Thoracic aorta (tissue), 2 donors: Measurements from ENCODE around the gene TMEM167B. TPM values are rescaled to one million over a fixed set of nuclear protein-coding genes. Genes with fewer than 3 reads are reported as not detected.

Experiments used
- ATAC-seq: fragments of 150-250 bp; one replicate; pipeline ENCODE4 v1.8.0; 2017; ENCODE audit warnings: low read depth; ENCODE audit not compliant: insufficient number of reproducible peaks, low FRiP score
- DNase-seq: peaks from one replicate; pipeline ENCODE4 v3.0.0-alpha.2; 2020; ENCODE audit warnings: low spot score
- H3K27ac ChIP-seq, 2 donors: fragments of 200-600 bp; sonication (generic); 1 replicate in 1 of 2; 2 replicates in 1 of 2; pipeline ENCODE4 v1.5.1; 2016; ENCODE audit warnings: mild to moderate bottlenecking in 2 of 2, moderate library complexity in 2 of 2
- H3K27me3 ChIP-seq: fragments of 200-600 bp; sonication (generic); replicated peaks from 2 replicates; pipeline ENCODE4 v1.6.0; 2016; ENCODE audit warnings: mild to moderate bottlenecking; ENCODE audit not compliant: insufficient read depth
- H3K36me3 ChIP-seq: fragments of 200-600 bp; sonication (generic); one replicate; pipeline ENCODE4 v1.5.1; 2016
- H3K4me1 ChIP-seq, 2 donors: fragments of 200-600 bp; sonication (generic); 1 replicate in 1 of 2; 2 replicates in 1 of 2; pipeline versions ENCODE4 v1.5.1 to v1.6.0; 2016; ENCODE audit warnings: low read depth in 2 of 2, mild to moderate bottlenecking in 1 of 2; ENCODE audit not compliant: control insufficient read depth in 1 of 2
- H3K4me3 ChIP-seq: fragments of 200-600 bp; sonication (generic); 2 replicates; pipeline ENCODE4 v1.5.1; 2016; ENCODE audit warnings: mild to moderate bottlenecking
- H3K9me3 ChIP-seq: fragments of 200-600 bp; sonication (generic); 2 replicates; pipeline ENCODE4 v1.5.1; 2016
- total RNA-seq, 2 donors: library from RNA; depleted of rRNA; stranded (reverse); fragments of >200 nt; gene quantifications; one replicate each; pipeline versions ENCODE4 v1.1.0 to v1.2.3, GENCODE V29; 2016
- TF ChIP-seq, protein P1 (sequence below): fragments of 200-600 bp; sonication (generic); IDR thresholded peaks from one replicate; pipeline ENCODE4 v1.5.1; 2019; ENCODE audit warnings: antibody characterized with exemption

TMEM167B gene
- total RNA-seq, 2 donors from 2014 or later, result 25.3 to 33.2 TPM

- Histone ChIP-seq H3K27ac (no peak overlapping the region), H3K36me3 (peaks cover 11% of the 10 kb centered on the region), H3K27me3 (no peaks in the 10 kb centered on the region), H3K9me3 (no peaks in the 10 kb centered on the region), H3K4me1 (no peaks in the 10 kb centered on the region), H3K4me3 (no peak overlapping the region)
- DNase-seq, result no peak
- ATAC-seq, result no peak
- TF ChIP-seq, protein P1, sequence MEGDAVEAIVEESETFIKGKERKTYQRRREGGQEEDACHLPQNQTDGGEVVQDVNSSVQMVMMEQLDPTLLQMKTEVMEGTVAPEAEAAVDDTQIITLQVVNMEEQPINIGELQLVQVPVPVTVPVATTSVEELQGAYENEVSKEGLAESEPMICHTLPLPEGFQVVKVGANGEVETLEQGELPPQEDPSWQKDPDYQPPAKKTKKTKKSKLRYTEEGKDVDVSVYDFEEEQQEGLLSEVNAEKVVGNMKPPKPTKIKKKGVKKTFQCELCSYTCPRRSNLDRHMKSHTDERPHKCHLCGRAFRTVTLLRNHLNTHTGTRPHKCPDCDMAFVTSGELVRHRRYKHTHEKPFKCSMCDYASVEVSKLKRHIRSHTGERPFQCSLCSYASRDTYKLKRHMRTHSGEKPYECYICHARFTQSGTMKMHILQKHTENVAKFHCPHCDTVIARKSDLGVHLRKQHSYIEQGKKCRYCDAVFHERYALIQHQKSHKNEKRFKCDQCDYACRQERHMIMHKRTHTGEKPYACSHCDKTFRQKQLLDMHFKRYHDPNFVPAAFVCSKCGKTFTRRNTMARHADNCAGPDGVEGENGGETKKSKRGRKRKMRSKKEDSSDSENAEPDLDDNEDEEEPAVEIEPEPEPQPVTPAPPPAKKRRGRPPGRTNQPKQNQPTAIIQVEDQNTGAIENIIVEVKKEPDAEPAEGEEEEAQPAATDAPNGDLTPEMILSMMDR, result no peak
These were observed 31.5 kb upstream of the TMEM167B start for GRCh38 chr1:109059026-109059425.

GRCh38 chr1:109060707-109061106 lies 29.9 kb upstream of the TMEM167B start:
- Histone ChIP-seq H3K4me1 (no peaks in the 10 kb centered on the region), H3K4me3 (no peak overlapping the region), H3K9me3 (no peaks in the 10 kb centered on the region), H3K27ac (no peak overlapping the region), H3K27me3 (no peaks in the 10 kb centered on the region), H3K36me3 (peaks cover 22% of the 10 kb centered on the region)
- DNase-seq (no peak), ATAC-seq (no peak)
- TF ChIP-seq, protein P1, result no peak

DNA sequence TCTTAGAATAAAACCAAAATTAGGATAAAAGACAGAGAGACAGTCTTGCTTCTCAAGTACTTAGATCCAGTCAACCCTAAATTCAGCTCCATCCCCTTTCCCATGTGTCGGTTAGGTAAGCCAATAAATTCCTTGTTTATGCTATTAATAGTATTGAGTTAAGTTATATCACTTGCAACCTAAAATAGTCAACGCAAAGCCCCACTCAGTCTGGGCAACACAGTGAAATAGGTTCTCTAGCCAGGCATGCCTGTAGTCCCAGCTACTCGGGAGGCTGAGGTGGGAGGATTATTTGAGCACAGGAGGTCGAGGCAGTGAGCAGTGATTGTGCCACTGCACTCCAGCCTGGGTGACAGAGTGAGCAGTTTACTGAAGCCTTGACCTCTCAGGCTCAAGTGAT lies 29.4 kb upstream of the TMEM167B start:
- peaks cover 24% of the 10 kb centered on the region for H3K36me3 ChIP-seq
- TF ChIP-seq, protein P1, result no peak
- H3K4me1 ChIP-seq, result no peaks in the 10 kb centered on the region
- no peak overlapping the region for H3K4me3 ChIP-seq
- ATAC-seq (no peak), DNase-seq (no peak)
- H3K9me3 ChIP-seq, result no peaks in the 10 kb centered on the region
- H3K27me3 ChIP-seq, result no peaks in the 10 kb centered on the region
- H3K27ac ChIP-seq, result no peak overlapping the region

- Histone ChIP-seq H3K9me3 (no peaks in the 10 kb centered on the region), H3K27ac (no peak overlapping the region), H3K4me1 (peaks cover 4 to 7% of the 10 kb centered on the region in 2 donors), H3K27me3 (no peaks in the 10 kb centered on the region), H3K4me3 (no peak overlapping the region), H3K36me3 (peaks cover 39% of the 10 kb centered on the region)
- DNase-seq (no peak), ATAC-seq (no peak)
- TF ChIP-seq, protein P1, result no peak
These were observed 25.4 kb upstream of the TMEM167B start for GRCh38 chr1:109065137-109065536.

GRCh38 chr1:109067883-109068282 lies 22.7 kb upstream of the TMEM167B start:
- H3K27me3 ChIP-seq, result no peaks in the 10 kb centered on the region
- no peak for DNase-seq
- TF ChIP-seq, protein P1, result no peak
- ATAC-seq, result no peak
- peaks cover 7 to 8% of the 10 kb centered on the region in 2 donors for H3K4me1 ChIP-seq
- no peak overlapping the region for H3K27ac ChIP-seq
- H3K36me3 ChIP-seq, result peaks cover 39% of the 10 kb centered on the region
- H3K9me3 ChIP-seq, result no peaks in the 10 kb centered on the region
- no peak overlapping the region for H3K4me3 ChIP-seq
